AG10803 (cell line): Measurements from ENCODE around the gene PDIK1L.

Experiments used
- DNase-seq: peaks from one replicate; pipeline ENCODE4 v3.0.0; 2010; ENCODE audit warnings: low read depth
- H3K4me3 ChIP-seq: 2 replicates; pipeline ENCODE4 v1.5.1; 2011; ENCODE audit warnings: mild to moderate bottlenecking, low read length, control low read depth
- TF ChIP-seq, protein P1 (sequence below): conservative IDR thresholded peaks from 2 replicates; pipeline ENCODE4 v1.5.1; 2011; ENCODE audit warnings: mild to moderate bottlenecking, low read length, control low read depth, inconsistent platforms

The PDIK1L gene

DNA sequence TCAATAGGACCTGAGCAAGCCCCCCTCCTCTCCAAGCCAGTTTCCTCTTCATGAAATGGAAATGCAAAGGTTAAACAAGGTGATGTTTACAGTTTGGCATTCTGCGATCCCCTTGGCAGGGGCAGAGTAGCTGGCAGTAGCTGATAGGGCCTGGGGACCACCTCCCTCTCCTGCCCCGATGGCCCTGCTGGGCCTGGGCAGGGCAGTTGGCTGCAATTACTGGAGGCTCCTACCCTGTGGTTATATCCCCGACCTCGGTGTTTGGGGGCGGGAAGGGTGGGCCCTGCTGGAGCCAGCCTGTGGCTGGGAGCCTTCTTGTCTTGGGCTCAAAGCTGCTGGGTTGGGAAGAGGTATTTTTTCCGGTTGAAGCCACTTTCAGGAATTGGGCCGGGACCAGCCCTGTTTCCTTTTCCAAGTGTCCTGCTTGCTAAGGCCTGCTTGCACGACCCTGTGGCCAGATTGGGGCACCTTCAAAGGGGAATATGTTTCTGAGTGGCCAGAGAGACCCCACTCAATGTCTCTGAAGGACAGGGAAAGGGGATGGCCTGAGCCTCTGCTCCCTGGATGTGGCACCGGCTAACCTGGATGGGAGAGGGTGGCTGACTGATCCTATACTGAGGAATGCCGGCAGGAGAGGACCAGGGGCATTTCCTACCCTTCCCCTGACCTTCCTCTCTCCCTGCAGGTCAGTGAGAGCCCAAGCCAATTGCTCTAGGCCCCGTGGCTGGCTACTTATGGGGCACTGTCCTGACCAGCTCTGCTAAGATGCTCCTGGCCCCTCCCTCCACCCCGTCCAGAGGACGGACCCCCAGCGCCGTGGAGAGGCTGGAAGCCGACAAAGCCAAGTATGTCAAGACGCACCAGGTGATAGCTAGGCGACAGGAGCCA is 49.1 kb downstream of the PDIK1L start:
- H3K4me3 ChIP-seq = no peak overlapping the region; the same call in 1 of the 2 replicates
- no peak for DNase-seq
- TF ChIP-seq, protein P1, sequence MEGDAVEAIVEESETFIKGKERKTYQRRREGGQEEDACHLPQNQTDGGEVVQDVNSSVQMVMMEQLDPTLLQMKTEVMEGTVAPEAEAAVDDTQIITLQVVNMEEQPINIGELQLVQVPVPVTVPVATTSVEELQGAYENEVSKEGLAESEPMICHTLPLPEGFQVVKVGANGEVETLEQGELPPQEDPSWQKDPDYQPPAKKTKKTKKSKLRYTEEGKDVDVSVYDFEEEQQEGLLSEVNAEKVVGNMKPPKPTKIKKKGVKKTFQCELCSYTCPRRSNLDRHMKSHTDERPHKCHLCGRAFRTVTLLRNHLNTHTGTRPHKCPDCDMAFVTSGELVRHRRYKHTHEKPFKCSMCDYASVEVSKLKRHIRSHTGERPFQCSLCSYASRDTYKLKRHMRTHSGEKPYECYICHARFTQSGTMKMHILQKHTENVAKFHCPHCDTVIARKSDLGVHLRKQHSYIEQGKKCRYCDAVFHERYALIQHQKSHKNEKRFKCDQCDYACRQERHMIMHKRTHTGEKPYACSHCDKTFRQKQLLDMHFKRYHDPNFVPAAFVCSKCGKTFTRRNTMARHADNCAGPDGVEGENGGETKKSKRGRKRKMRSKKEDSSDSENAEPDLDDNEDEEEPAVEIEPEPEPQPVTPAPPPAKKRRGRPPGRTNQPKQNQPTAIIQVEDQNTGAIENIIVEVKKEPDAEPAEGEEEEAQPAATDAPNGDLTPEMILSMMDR = no peak

DNA sequence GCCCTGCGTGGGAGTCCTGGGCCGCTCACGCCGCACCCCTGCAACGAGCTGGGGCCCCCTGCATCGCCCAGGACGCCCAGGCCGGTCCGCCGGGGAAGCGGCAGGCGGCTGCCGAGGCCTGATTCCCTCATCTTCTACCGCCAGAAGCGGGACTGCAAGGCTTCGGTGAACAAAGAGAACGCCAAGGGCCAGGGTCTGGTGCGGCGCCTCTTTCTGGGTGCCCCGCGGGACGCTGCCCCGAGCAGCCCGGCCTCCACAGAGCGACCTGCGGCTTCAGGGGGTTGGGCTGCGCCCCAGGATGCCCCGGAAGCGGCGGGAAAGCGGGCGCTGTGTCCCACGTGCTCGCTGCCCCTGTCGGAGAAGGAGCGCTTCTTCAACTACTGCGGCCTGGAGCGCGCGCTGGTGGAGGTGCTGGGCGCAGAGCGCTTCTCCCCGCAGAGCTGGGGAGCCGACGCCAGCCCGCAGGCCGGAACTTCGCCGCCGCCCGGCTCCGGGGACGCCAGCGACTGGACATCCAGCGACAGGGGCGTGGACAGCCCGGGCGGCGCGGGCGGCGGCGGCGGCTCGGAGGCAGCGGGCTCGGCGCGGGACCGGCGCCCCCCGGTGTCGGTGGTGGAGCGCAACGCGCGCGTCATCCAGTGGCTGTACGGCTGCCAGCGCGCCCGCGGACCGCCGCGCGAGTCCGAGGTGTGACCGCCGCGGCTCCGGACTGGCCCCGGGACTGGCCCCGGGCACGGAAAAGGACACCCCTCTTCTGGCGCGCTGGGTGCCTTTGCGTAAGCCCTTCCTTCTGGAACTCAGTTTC is 50.0 kb downstream of the PDIK1L start:
- peak; percentile 39 for DNase-seq
- H3K4me3 ChIP-seq = peak overlapping the region; percentile 37

DNA sequence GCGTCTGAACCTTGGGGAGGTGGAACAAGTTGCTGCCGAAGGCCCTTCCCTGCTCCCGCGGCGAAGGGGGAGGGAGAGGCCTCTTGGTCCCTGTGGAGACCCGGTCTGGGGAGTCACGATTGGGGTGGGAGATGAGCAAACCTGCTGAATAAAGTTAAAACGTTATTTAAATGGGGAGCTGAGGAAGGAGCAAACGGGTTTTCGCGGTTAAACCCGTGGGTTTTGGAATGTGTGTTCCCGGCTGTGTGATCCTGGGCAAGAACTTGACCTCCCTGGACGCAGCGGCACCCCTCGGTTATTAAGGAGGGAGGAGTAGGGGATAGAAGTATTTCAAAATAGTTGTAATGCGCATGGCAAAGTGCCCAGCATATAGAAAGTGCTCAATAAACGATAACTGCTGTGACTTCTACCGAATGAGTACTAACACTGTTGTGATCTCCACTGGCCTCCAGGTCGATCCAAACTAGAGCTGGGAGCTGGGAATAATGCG is 50.6 kb downstream of the PDIK1L start:
- TF ChIP-seq, protein P1 = no peak
- peak overlapping the region; percentile 36 for H3K4me3 ChIP-seq
- no peak for DNase-seq

More for the DNA sequence above, 50.0 kb downstream of the PDIK1L start:
- TF ChIP-seq, protein P1 = peak; percentile 13; the same call in 1 of the 2 replicates

DNA sequence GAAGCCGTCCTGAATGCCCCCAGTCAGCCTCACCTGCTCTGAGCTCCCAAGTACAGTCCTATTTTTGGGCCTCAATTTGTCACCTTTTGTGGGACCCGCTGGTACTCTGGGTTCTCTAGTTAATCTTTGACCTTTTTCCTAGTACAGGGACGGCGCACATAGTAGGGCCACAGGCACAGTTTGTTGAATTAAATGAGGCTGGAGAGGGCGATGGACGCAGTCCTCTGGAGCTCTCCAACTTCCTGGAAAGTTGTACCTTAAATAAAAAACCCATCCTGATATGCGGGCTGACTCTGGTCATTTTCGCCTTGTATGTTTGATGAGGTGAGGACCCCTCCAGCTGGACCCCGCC is 52.0 kb downstream of the PDIK1L start:
- no peak for DNase-seq
- no peak overlapping the region; the same call in 1 of the 2 replicates for H3K4me3 ChIP-seq
- TF ChIP-seq, protein P1 = no peak

DNA sequence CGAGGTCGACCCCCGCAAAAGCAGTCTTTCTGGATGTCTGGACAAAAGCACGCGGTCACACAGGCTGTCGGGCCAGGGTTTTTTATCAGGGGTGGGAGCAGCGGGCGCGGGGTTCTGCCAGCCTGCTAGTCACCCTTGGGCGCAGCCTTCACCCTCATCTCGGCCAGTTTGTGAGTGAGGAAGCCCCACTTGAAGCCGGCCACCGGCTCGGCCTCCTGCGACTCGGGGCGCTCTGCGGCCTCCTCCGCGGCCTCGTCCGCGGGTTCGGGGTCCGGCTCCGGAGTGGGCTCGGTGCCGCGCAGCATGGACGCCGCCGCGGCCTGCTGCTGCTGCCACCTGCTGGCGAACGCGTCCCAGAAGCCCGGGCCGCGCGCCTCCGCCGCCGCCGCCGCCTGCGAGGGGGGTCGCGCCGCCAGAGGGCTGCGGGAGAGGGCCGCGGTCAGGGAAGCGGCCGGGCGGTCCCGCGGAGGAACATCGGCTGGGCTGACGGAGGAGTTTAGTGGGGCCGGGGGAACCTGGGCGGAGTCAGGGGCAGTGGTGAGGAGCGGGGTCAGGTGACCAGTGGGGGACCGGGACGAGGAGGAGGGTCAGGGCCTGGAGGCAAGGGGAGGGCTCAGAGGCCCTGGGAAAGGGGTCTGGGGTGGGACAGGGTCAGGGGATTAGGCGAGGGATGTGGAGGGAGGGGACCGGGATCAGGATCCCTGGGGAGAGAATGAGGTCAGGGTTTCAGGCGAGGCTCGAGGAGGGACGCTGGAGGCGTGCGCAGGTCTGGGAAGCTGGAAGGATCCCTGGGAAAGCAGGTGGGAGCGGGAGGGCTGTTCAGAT is 52.6 kb downstream of the PDIK1L start:
- DNase-seq = peak; percentile 8
- TF ChIP-seq, protein P1 = peak; percentile 25
- H3K4me3 ChIP-seq = peak overlapping the region; percentile 45

DNA sequence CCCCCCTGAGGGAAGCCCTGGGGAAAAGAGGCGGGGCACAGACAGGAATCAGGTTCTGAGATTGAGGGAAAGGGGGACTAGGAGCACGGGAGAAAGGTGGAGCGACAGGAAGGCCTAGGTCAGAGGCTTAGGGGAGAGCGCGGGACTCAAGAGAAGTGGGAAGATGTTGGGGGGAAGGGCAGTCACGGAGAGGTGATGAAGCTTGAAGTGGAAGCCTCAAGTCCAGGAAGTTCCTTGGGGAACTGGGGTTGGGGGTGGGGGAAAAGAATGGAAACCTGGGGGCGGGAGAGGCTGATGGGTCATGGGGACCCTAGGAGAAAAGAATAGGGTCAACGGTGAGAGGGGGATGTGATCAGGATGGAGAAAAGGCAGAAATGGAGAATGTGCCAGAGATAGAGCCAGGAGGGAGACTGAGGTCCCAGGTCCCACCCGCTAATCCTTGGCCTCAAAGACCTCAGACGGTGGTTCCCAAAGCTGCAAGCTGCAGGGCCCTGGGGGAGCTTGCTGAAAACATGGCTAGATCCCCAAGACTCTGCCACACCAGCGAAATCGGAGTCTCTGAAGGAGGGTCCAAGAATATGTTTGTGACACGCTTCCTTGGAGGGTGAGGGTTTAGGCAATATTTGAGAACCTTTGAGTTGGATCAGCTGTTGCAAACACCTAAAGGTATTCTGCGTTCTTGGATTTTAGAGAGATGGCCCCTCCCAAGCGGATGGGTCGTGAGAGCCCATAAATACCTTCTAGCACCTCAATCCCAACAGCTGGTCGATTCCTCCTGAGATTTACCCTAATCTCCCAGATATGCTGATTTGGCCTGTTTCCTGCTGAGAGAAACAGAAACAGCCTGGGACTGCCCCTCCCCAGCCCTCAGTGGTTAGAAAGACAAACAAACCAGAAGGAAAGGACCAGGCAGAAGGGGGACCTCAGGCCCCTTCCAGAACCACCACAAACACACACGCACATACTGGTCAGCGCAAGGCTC is 53.5 kb downstream of the PDIK1L start:
- H3K4me3 ChIP-seq = no peak overlapping the region
- TF ChIP-seq, protein P1 = no peak
- no peak for DNase-seq
